ENCODE measurements around the gene GTF2I.
"Not testable (repeated sequence)": the region's sequence is repeated elsewhere in the genome, so short reads cannot be mapped to it uniquely, and the experiment has no call there.

GTF2I gene

GRCh38 chr7:74718336-74718735, 60.8 kb downstream of the GTF2I start:
- no peak for DNase-seq

- DNase-seq, result no peak
Observed at GRCh38 chr7:74722153-74722552, 64.6 kb downstream of the GTF2I start.

GRCh38 chr7:74725840-74726239, 68.3 kb downstream of the GTF2I start:
- no peak for DNase-seq

- DNase-seq, result no peak
Observed at GRCh38 chr7:74726309-74727101, 69.0 kb downstream of the GTF2I start.

- not testable (repeated sequence) for DNase-seq
Observed at GRCh38 chr7:74728686-74729085, 71.2 kb downstream of the GTF2I start.

GRCh38 chr7:74730186-74730585, 72.7 kb downstream of the GTF2I start:
- not testable (repeated sequence) for DNase-seq

- not testable (repeated sequence) for DNase-seq
Observed at GRCh38 chr7:74739974-74740703, 82.6 kb downstream of the GTF2I start.

- DNase-seq, result not testable (repeated sequence)
Observed at GRCh38 chr7:74743936-74744557, 86.5 kb downstream of the GTF2I start.

GRCh38 chr7:74753921-74754482, 96.5 kb downstream of the GTF2I start:
- DNase-seq, result not testable (repeated sequence)

GRCh38 chr7:74756673-74757072, 99.2 kb downstream of the GTF2I start:
- not testable (repeated sequence) for DNase-seq

- not testable (repeated sequence) for DNase-seq
Observed at GRCh38 chr7:74758268-74758667, 100.8 kb downstream of the GTF2I start.

- not testable (repeated sequence) for DNase-seq
Observed at GRCh38 chr7:74758982-74759381, 101.5 kb downstream of the GTF2I start.

GRCh38 chr7:74765205-74765918, 107.8 kb downstream of the GTF2I start:
- DNase-seq, result not testable (repeated sequence)

GRCh38 chr7:74766509-74766908, 109.0 kb downstream of the GTF2I start:
- DNase-seq, result not testable (repeated sequence)

GRCh38 chr7:74766991-74767390, 109.5 kb downstream of the GTF2I start:
- DNase-seq, result not testable (repeated sequence)

- not testable (repeated sequence) for DNase-seq
Observed at GRCh38 chr7:74770062-74770461, 112.5 kb downstream of the GTF2I start.

- not testable (repeated sequence) for DNase-seq
Observed at GRCh38 chr7:74772093-74772492, 114.6 kb downstream of the GTF2I start.

- not testable (repeated sequence) for DNase-seq
Observed at GRCh38 chr7:74773760-74774750, 116.5 kb downstream of the GTF2I start, which contains the start of gene NCF1. Gene NCF1 (plus strand): TSS chr7:74774011. CDS start chr7:74774032, 21 bp downstream.

- DNase-seq, result not testable (repeated sequence)
Observed at GRCh38 chr7:74775111-74775510, 117.6 kb downstream of the GTF2I start.

- DNase-seq, result not testable (repeated sequence)
Observed at GRCh38 chr7:74779053-74779452, 121.5 kb downstream of the GTF2I start.

GRCh38 chr7:74781746-74782145, 124.2 kb downstream of the GTF2I start:
- DNase-seq, result not testable (repeated sequence)
